ENCODE measurements around the gene INPP5J. TPM values are rescaled to one million over a fixed set of nuclear protein-coding genes. Genes with fewer than 3 reads are reported as not detected.
"Not testable (repeated sequence)": the region's sequence is repeated elsewhere in the genome, so short reads cannot be mapped to it uniquely, and the experiment has no call there.

Gene INPP5J
- total and polyA plus RNA-seq, 2 experiments from 2014 or later: 19.8 to 26.0 TPM

- Histone ChIP-seq H3K9me3 (ENCODE audit: low read depth) (no peaks in the 10 kb centered on the region), H3K4me3 (no peak overlapping the region), H3K36me3 (no peaks in the 10 kb centered on the region), H3K4me1 (ENCODE audit: low read depth) (peaks cover 13% of the 10 kb centered on the region), H3K27ac (no peak overlapping the region), H3K27me3 (no peaks in the 10 kb centered on the region)
- no peak for DNase-seq (ENCODE audit: low read depth in 1 of 2, low spot score in 1 of 2)
- no peak for TF ChIP-seq CTCF (IDR thresholded peaks at IDR 0.05; ENCODE audit: low read depth, low read length)
Measured at GRCh38 chr22:31094741-31095140, 28.0 kb upstream of the INPP5J start.

- no peaks in the 10 kb centered on the region for H3K27me3 ChIP-seq
- no peak overlapping the region for H3K27ac ChIP-seq
- H3K4me3 ChIP-seq: no peak overlapping the region
- peaks cover 13% of the 10 kb centered on the region for H3K4me1 ChIP-seq (ENCODE audit: low read depth)
- no peak for DNase-seq (ENCODE audit: low read depth in 1 of 2, low spot score in 1 of 2)
- H3K9me3 ChIP-seq (ENCODE audit: low read depth): no peaks in the 10 kb centered on the region
- TF ChIP-seq CTCF (IDR thresholded peaks at IDR 0.05; ENCODE audit: low read depth, low read length): no peak
- no peaks in the 10 kb centered on the region for H3K36me3 ChIP-seq
Measured at GRCh38 chr22:31095637-31096249, 27.0 kb upstream of the INPP5J start.

- Histone ChIP-seq H3K4me1 (ENCODE audit: low read depth) (peaks cover 13% of the 10 kb centered on the region), H3K27me3 (no peaks in the 10 kb centered on the region), H3K27ac (no peak overlapping the region), H3K4me3 (no peak overlapping the region), H3K36me3 (no peaks in the 10 kb centered on the region), H3K9me3 (ENCODE audit: low read depth) (no peaks in the 10 kb centered on the region)
- TF ChIP-seq CTCF (IDR thresholded peaks at IDR 0.05; ENCODE audit: low read depth, low read length): no peak
- DNase-seq (ENCODE audit: low read depth in 1 of 2, low spot score in 1 of 2): no peak
Measured at GRCh38 chr22:31096657-31097279, 26.0 kb upstream of the INPP5J start.

- not testable (repeated sequence) for H3K9me3 ChIP-seq (ENCODE audit: low read depth); H3K27me3 ChIP-seq; DNase-seq (ENCODE audit: low read depth in 1 of 2, low spot score in 1 of 2); H3K36me3 ChIP-seq; H3K27ac ChIP-seq; H3K4me3 ChIP-seq
- H3K4me1 ChIP-seq (ENCODE audit: low read depth): peaks cover 13% of the 10 kb centered on the region
Measured at GRCh38 chr22:31097539-31097938, 25.2 kb upstream of the INPP5J start.

- H3K27ac ChIP-seq: no peak overlapping the region
- H3K9me3 ChIP-seq (ENCODE audit: low read depth): no peaks in the 10 kb centered on the region
- H3K27me3 ChIP-seq: no peaks in the 10 kb centered on the region
- no peak for DNase-seq (ENCODE audit: low read depth in 1 of 2, low spot score in 1 of 2)
- no peak for TF ChIP-seq CTCF (IDR thresholded peaks at IDR 0.05; ENCODE audit: low read depth, low read length)
- peaks cover 8% of the 10 kb centered on the region for H3K4me1 ChIP-seq (ENCODE audit: low read depth)
- no peaks in the 10 kb centered on the region for H3K36me3 ChIP-seq
- no peak overlapping the region for H3K4me3 ChIP-seq
Measured at GRCh38 chr22:31097941-31098631, 24.7 kb upstream of the INPP5J start.

- H3K36me3 ChIP-seq: no peaks in the 10 kb centered on the region
- peak in 1 of 2 donors; percentile 70 for DNase-seq (ENCODE audit: low read depth in 1 of 2, low spot score in 1 of 2)
- no peak for TF ChIP-seq CTCF (IDR thresholded peaks at IDR 0.05; ENCODE audit: low read depth, low read length)
Measured at GRCh38 chr22:31098632-31099110, 24.1 kb upstream of the INPP5J start.

More at GRCh38 chr22:31098632-31099110, 24.1 kb upstream of the INPP5J start:
- H3K27me3 ChIP-seq: no peaks in the 10 kb centered on the region
- no peaks in the 10 kb centered on the region for H3K9me3 ChIP-seq (ENCODE audit: low read depth)
- no peak overlapping the region for H3K27ac ChIP-seq
- H3K4me3 ChIP-seq: no peak overlapping the region
- peaks cover 4% of the 10 kb centered on the region for H3K4me1 ChIP-seq (ENCODE audit: low read depth)

Data from cardiac muscle cell (in vitro differentiated cells and primary cell).